ENCODE results near the gene KRTAP6-2. TPM values are rescaled to one million over a fixed set of nuclear protein-coding genes. Genes with fewer than 3 reads are reported as not detected.

The KRTAP6-2 gene, protein sequence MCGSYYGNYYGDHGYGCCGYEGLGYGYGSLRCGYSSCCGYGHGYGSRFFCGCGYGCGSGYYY
- total RNA-seq, result not detected

GRCh38 chr21:30598802-30599201, at the start of gene KRTAP6-2:
TSS of gene KRTAP6-2 (minus strand) at chr21:30598902. CDS start at chr21:30598874, 28 bp downstream.
- DNase-seq (ENCODE audit: low spot score), result no peak

DNA sequence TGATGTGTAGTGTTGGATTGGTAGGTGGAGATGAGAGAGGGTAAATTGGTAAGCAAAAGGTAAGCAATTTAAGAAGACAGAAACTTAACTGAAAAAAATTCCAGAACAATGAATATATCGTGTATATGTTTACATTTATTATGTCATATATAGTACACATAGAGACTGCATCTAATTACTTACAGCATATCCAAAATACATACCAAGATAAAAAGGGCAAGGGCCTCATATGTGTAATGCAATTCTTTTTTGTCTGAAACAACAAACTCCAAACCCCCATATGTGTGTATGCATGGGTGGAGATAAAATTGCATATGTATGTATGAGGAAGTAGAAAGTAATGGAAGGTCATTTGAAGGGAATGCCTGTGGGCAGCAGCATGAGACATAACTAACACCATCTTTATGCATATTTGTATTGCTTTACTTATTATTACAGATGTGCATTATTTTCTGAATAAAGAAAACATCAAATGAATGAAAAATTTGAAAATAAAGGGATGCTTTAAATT, 48.3 kb upstream of the KRTAP6-2 start:
- DNase-seq (ENCODE audit: low spot score), result no peak

DNA sequence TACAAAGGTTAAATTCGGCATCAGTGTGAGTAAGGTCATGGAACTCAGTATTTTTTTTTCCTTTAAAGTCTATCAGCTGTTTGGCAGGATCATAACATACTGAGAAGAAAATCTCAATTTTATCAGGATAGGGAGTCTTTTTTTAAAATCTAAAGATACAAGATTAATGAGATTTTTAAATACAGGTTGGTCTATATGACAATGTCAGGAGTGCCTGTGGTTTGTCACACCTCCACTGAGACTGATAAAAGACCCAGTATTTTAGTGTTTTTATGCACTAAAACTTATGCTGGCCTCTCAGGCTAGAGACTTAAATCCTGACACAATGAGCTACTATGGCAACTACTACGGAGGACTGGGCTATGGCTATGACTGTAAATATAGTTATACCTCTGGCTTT, 43.9 kb upstream of the KRTAP6-2 start, which contains the start of gene KRTAP20-3:
TSS of gene KRTAP20-3 (plus strand) at position 301 of the 400 bp plus-strand sequence.
- no peak for DNase-seq (ENCODE audit: low spot score)

- no peak for DNase-seq (ENCODE audit: low spot score)
Observed at GRCh38 chr21:30638686-30639085, 40.0 kb upstream of the KRTAP6-2 start.

DNA sequence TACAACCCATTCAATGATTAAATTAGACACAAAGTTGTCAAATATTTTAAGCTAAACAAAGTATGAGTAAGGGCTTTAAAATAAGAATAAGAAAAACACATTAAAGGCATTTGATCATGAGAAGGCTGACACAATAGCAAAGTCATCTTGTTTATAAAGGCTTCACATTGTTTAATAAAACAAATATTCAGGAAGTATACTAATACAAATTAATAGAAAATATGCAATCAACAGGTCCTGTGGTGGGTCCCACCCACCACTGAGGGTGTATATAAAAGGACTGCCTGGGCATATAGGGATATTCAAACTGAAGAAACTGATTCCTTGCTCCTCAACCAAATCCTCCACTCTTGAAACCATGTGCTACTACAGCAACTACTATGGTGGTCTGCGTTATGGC, 36.2 kb upstream of the KRTAP6-2 start, which contains the start of gene KRTAP20-2:
TSS of gene KRTAP20-2 (plus strand) at position 301 of the 400 bp plus-strand sequence. CDS start at position 359, 58 bp downstream.
- no peak for DNase-seq (ENCODE audit: low spot score)

- DNase-seq (ENCODE audit: low spot score), result no peak
Observed at GRCh38 chr21:30629200-30629599, 30.5 kb upstream of the KRTAP6-2 start.

- no peak for DNase-seq (ENCODE audit: low spot score)
Observed at GRCh38 chr21:30628109-30628508, 29.4 kb upstream of the KRTAP6-2 start.

DNA sequence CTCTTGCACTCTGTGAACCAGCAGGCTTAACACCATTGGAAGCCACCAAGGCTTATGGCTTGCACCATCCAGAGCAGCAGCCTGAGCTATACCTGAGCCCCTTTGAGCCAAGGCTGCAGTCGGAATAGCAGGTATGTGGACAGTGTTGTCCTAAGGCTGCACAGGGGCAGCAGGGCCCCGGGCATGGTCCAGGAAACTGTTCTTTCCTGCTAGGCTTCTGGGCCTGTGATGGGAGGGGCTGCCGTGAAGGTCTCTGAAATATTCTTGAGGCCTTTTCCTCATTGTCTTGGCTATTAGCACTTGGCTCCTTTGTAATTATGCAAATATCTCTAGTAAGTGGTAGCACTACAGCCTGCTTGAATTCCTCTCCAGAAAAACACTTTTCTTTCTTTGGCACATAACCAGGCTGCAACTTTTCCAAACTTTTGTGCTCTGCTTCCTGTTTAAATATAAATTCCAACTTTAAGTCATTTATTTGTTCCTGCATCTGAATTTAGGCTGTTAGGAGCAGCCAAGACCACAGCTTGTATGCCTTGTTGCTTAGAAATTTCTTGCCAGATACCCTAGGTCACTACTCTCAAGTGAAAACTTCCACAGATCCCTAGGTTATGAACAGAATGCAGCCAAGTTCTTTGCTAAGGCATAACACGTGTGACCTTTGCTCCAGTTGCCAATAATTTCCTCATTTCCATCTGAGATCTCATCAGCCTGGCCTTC, 26.9 kb upstream of the KRTAP6-2 start:
- DNase-seq (ENCODE audit: low spot score), result no peak

- DNase-seq (ENCODE audit: low spot score), result no peak
Observed at GRCh38 chr21:30623362-30623761, 24.7 kb upstream of the KRTAP6-2 start.

- DNase-seq (ENCODE audit: low spot score), result no peak
Observed at GRCh38 chr21:30620522-30620921, 21.8 kb upstream of the KRTAP6-2 start, which contains the start of gene KRTAP20-4. TSS of gene KRTAP20-4 (plus strand) at chr21:30620627.

- no peak for DNase-seq (ENCODE audit: low spot score)
Observed at GRCh38 chr21:30620080-30620479, 21.4 kb upstream of the KRTAP6-2 start.

DNA sequence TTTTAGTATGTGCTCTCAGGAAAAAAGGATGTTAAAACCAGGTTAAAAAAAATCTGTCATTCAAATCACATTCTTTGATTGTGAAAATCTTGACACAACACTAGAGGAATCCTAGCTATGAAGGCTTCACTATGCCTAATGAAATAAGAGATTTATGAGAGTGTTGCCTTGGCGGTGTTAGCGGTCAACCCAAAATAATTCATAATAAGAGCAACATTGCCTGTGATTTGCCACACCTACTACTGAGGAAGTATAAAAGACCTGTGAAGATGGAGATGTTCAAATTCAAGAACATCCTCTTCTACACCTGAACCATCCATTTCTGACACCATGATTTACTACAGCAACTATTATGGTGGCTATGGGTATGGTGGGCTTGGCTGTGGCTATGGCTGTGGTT, 17.4 kb upstream of the KRTAP6-2 start, which contains the start of gene KRTAP20-1:
TSS of gene KRTAP20-1 (plus strand) at position 301 of the 400 bp plus-strand sequence. CDS start at position 331, 30 bp downstream.
- no peak for DNase-seq (ENCODE audit: low spot score)

- DNase-seq (ENCODE audit: low spot score), result no peak
Observed at GRCh38 chr21:30615199-30615598, 16.5 kb upstream of the KRTAP6-2 start.

DNA sequence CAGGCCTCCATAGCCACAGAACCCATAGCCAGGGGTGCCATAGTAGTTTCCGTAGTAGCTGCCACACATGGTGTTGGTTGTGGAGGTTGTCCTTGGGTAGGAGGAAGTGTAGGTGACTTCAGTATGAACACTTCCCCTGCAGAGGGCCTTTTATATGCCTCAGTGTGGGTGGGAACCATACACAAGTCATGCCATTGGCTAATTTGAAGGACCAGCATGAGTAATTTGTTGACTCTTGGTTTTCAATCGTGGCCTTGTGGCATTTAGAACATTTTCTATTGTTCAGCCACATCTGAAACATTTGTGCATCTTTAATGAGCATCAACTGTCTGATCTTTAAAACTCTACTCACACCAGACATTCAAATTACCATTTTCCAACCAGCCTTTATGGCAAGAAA, 15.1 kb upstream of the KRTAP6-2 start, which contains the start of gene KRTAP6-1:
TSS of gene KRTAP6-1 (minus strand) at position 95 of the 400 bp plus-strand sequence. CDS start at position 69, 26 bp downstream.
- DNase-seq (ENCODE audit: low spot score), result no peak

GRCh38 chr21:30612132-30612531, 13.4 kb upstream of the KRTAP6-2 start:
- DNase-seq (ENCODE audit: low spot score), result no peak

- DNase-seq (ENCODE audit: low spot score), result no peak
Observed at GRCh38 chr21:30605968-30606367, 7.3 kb upstream of the KRTAP6-2 start.

GRCh38 chr21:30600787-30601186, 2.1 kb upstream of the KRTAP6-2 start, which contains the start of gene KRTAP22-1:
TSS of gene KRTAP22-1 (plus strand) at chr21:30601087.
- DNase-seq (ENCODE audit: low spot score), result no peak

GRCh38 chr21:30592140-30592539, 6.6 kb downstream of the KRTAP6-2 start, which contains the start of gene KRTAP6-3:
TSS of gene KRTAP6-3 (plus strand) at chr21:30592440. CDS start at chr21:30592446, 6 bp downstream.
- DNase-seq (ENCODE audit: low spot score), result no peak

- no peak for DNase-seq (ENCODE audit: low spot score)
Observed at GRCh38 chr21:30590297-30590696, 8.4 kb downstream of the KRTAP6-2 start, which contains the start of gene KRTAP22-2. TSS of gene KRTAP22-2 (minus strand) at chr21:30590397.

- no peak for DNase-seq (ENCODE audit: low spot score)
Observed at GRCh38 chr21:30582870-30583269, 15.8 kb downstream of the KRTAP6-2 start.

GRCh38 chr21:30580132-30580531, 18.6 kb downstream of the KRTAP6-2 start:
- DNase-seq (ENCODE audit: low spot score), result no peak

DNA sequence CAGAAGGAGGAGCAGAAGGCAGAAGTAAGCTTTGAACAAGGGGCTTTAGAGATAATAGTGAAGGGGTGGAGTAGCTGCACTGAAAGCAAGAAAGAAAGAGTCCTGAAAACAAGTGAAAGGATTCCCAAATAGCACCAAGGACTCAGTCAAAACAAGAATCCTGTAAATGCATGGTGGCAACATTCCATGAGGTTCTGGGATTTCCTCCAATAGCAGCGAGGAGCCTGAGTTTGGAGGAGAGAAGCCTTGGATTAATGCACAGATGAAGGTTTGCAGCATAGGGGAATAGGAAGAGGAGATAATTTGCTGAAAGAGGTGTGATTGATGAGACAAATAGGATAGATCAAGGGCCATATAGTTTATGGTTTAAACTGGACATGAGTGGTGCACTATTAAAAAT, 19.4 kb downstream of the KRTAP6-2 start:
- DNase-seq (ENCODE audit: low spot score), result no peak

DNA sequence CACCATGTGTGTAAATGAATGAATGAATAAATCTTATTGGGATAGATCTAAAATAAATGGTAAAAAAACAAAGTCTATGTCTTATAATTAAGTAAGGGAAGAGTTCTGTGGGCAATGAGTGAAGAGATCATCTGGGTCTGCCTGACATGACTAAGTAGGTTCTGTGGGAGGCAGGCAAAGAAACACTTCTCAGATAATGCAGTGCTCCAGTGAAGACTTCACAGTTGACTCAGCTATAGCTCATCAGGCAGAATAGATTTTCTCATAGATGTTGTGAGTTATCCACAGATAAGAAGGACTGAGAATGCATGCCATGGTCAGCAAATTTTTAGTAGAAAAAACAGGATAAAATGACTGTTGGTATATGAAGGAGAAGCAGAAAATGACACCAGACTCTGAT, 20.9 kb downstream of the KRTAP6-2 start:
- DNase-seq (ENCODE audit: low spot score), result no peak
